ENCODE measurements around the gene SLC8A3.

SLC8A3 gene

GRCh38 chr14:70107309-70107708, 81.4 kb downstream of the SLC8A3 start:
- no peaks in the 10 kb centered on the region for H3K79me1 ChIP-seq (ENCODE audit: low read depth, low read length)
- H3K18ac ChIP-seq (ENCODE audit: low read length) = no peak overlapping the region
- H3K36me3 ChIP-seq (replicated peaks in 1 of 2; ENCODE audit: control insufficient read depth in 2 of 2, insufficient read depth in 2 of 2, low read length in 2 of 2) = no peaks in the 10 kb centered on the region
- no peak overlapping the region for H3K27ac ChIP-seq (replicated peaks; ENCODE audit: low read length)
- no peak overlapping the region for H2BK15ac ChIP-seq (ENCODE audit: low read length)
- no peak overlapping the region for H2BK120ac ChIP-seq (ENCODE audit: low read depth, low read length)
- DNase-seq (ENCODE audit: low spot score) = no peak
- H2BK12ac ChIP-seq (ENCODE audit: low read length) = no peak overlapping the region
- no peak overlapping the region for H3K9ac ChIP-seq (ENCODE audit: low read depth, low read length, poor library complexity)
- no peak overlapping the region for H3K14ac ChIP-seq (ENCODE audit: low read length)
- no peak overlapping the region for H4K8ac ChIP-seq (ENCODE audit: low read depth, low read length)
- no peak overlapping the region for H3K4ac ChIP-seq (ENCODE audit: low read length)
- H3K4me1 ChIP-seq (ENCODE audit: control insufficient read depth in 2 of 2, insufficient read depth in 1 of 2, low read depth in 1 of 2, low read length in 2 of 2) = no peaks in the 10 kb centered on the region
- no peaks in the 10 kb centered on the region for H3K27me3 ChIP-seq (ENCODE audit: control insufficient read depth in 3 of 3, insufficient read depth in 3 of 3, low read depth in 1 of 3, low read length in 3 of 3)
- H3K9me3 ChIP-seq (replicated peaks in 1 of 2; ENCODE audit: control insufficient read depth in 2 of 2, insufficient read depth in 1 of 2, low read depth in 1 of 2, low read length in 2 of 2) = no peaks in the 10 kb centered on the region
- H2AK5ac ChIP-seq (ENCODE audit: low read depth, low read length) = no peak overlapping the region
- no peak overlapping the region for H2BK5ac ChIP-seq (ENCODE audit: low read length)
- H3K4me3 ChIP-seq (ENCODE audit: low read length in 2 of 2) = no peak overlapping the region
- H2AFZ ChIP-seq (ENCODE audit: low read length) = no peak overlapping the region
- H4K91ac ChIP-seq (ENCODE audit: low read depth, low read length, poor library complexity) = no peak overlapping the region
- no peak overlapping the region for H3K4me2 ChIP-seq (ENCODE audit: insufficient read depth, low read length, poor library complexity, severe bottlenecking)
- no peak overlapping the region for H3K23ac ChIP-seq (ENCODE audit: low read depth, low read length, poor library complexity)
- no CpG with 5 or more reads among the region's 2 CpGs for WGBS, 2 donors (ENCODE audit: extremely low coverage in 2 of 2, insufficient read length in 2 of 2, insufficient replicate concordance in 1 of 2)

- no peak for DNase-seq (ENCODE audit: low spot score)
- H3K79me1 ChIP-seq (ENCODE audit: low read depth, low read length) = no peaks in the 10 kb centered on the region
- H3K4me2 ChIP-seq (ENCODE audit: insufficient read depth, low read length, poor library complexity, severe bottlenecking) = no peak overlapping the region
- no peak overlapping the region for H2BK15ac ChIP-seq (ENCODE audit: low read length)
- H3K27me3 ChIP-seq (ENCODE audit: control insufficient read depth in 3 of 3, insufficient read depth in 3 of 3, low read depth in 1 of 3, low read length in 3 of 3) = peaks cover 0 to 4% (median 0%) of the 10 kb centered on the region in 3 experiments
- H4K91ac ChIP-seq (ENCODE audit: low read depth, low read length, poor library complexity) = no peak overlapping the region
- no peaks in the 10 kb centered on the region for H3K36me3 ChIP-seq (replicated peaks in 1 of 2; ENCODE audit: control insufficient read depth in 2 of 2, insufficient read depth in 2 of 2, low read length in 2 of 2)
- H3K9ac ChIP-seq (ENCODE audit: low read depth, low read length, poor library complexity) = no peak overlapping the region
- H2AFZ ChIP-seq (ENCODE audit: low read length) = no peak overlapping the region
- H2BK5ac ChIP-seq (ENCODE audit: low read length) = no peak overlapping the region
- no peaks in the 10 kb centered on the region for H3K9me3 ChIP-seq (replicated peaks in 1 of 2; ENCODE audit: control insufficient read depth in 2 of 2, insufficient read depth in 1 of 2, low read depth in 1 of 2, low read length in 2 of 2)
- no peak overlapping the region for H2AK5ac ChIP-seq (ENCODE audit: low read depth, low read length)
- WGBS, 2 donors (ENCODE audit: extremely low coverage in 2 of 2, insufficient read length in 2 of 2, insufficient replicate concordance in 1 of 2) = no CpG with 5 or more reads among the region's 3 CpGs
- no peak overlapping the region for H3K23ac ChIP-seq (ENCODE audit: low read depth, low read length, poor library complexity)
- H2BK12ac ChIP-seq (ENCODE audit: low read length) = no peak overlapping the region
- H3K18ac ChIP-seq (ENCODE audit: low read length) = no peak overlapping the region
- no peak overlapping the region for H2BK120ac ChIP-seq (ENCODE audit: low read depth, low read length)
- H3K4me1 ChIP-seq (ENCODE audit: control insufficient read depth in 2 of 2, insufficient read depth in 1 of 2, low read depth in 1 of 2, low read length in 2 of 2) = no peaks in the 10 kb centered on the region
- H3K14ac ChIP-seq (ENCODE audit: low read length) = no peak overlapping the region
- no peak overlapping the region for H3K4me3 ChIP-seq (ENCODE audit: low read length in 2 of 2)
- no peak overlapping the region for H3K4ac ChIP-seq (ENCODE audit: low read length)
- no peak overlapping the region for H4K8ac ChIP-seq (ENCODE audit: low read depth, low read length)
- no peak overlapping the region for H3K27ac ChIP-seq (replicated peaks; ENCODE audit: low read length)
Observed at GRCh38 chr14:70100071-70100470, 88.7 kb downstream of the SLC8A3 start.

GRCh38 chr14:70098250-70098809, 90.4 kb downstream of the SLC8A3 start:
- no CpG with 5 or more reads among the region's 6 CpGs for WGBS, 2 donors (ENCODE audit: extremely low coverage in 2 of 2, insufficient read length in 2 of 2, insufficient replicate concordance in 1 of 2)
- no peaks in the 10 kb centered on the region for H3K36me3 ChIP-seq (replicated peaks in 1 of 2; ENCODE audit: control insufficient read depth in 2 of 2, insufficient read depth in 2 of 2, low read length in 2 of 2)
- DNase-seq (ENCODE audit: low spot score) = no peak

GRCh38 chr14:70097576-70098249, 91.0 kb downstream of the SLC8A3 start:
- Histone ChIP-seq H3K4me2 (ENCODE audit: insufficient read depth, low read length, poor library complexity, severe bottlenecking) (no peak overlapping the region), H3K4me1 (ENCODE audit: control insufficient read depth in 2 of 2, insufficient read depth in 1 of 2, low read depth in 1 of 2, low read length in 2 of 2) (no peaks in the 10 kb centered on the region), H2BK120ac (ENCODE audit: low read depth, low read length) (no peak overlapping the region), H3K27ac (replicated peaks; ENCODE audit: low read length) (no peak overlapping the region), H3K9ac (ENCODE audit: low read depth, low read length, poor library complexity) (no peak overlapping the region), H2AFZ (ENCODE audit: low read length) (no peak overlapping the region), H3K27me3 (ENCODE audit: control insufficient read depth in 3 of 3, insufficient read depth in 3 of 3, low read depth in 1 of 3, low read length in 3 of 3) (peaks cover 0 to 8% (median 0%) of the 10 kb centered on the region in 3 experiments), H3K79me1 (ENCODE audit: low read depth, low read length) (no peaks in the 10 kb centered on the region), H3K4ac (ENCODE audit: low read length) (no peak overlapping the region), H2BK5ac (ENCODE audit: low read length) (no peak overlapping the region), H3K36me3 (replicated peaks in 1 of 2; ENCODE audit: control insufficient read depth in 2 of 2, insufficient read depth in 2 of 2, low read length in 2 of 2) (no peaks in the 10 kb centered on the region), H3K18ac (ENCODE audit: low read length) (no peak overlapping the region), H3K4me3 (ENCODE audit: low read length in 2 of 2) (no peak overlapping the region), H3K9me3 (replicated peaks in 1 of 2; ENCODE audit: control insufficient read depth in 2 of 2, insufficient read depth in 1 of 2, low read depth in 1 of 2, low read length in 2 of 2) (no peaks in the 10 kb centered on the region), H2BK15ac (ENCODE audit: low read length) (no peak overlapping the region), H2BK12ac (ENCODE audit: low read length) (no peak overlapping the region), H4K91ac (ENCODE audit: low read depth, low read length, poor library complexity) (no peak overlapping the region), H3K23ac (ENCODE audit: low read depth, low read length, poor library complexity) (no peak overlapping the region), H3K14ac (ENCODE audit: low read length) (no peak overlapping the region), H4K8ac (ENCODE audit: low read depth, low read length) (no peak overlapping the region), H2AK5ac (ENCODE audit: low read depth, low read length) (no peak overlapping the region)
- no peak for DNase-seq (ENCODE audit: low spot score)
- WGBS, 2 donors (ENCODE audit: extremely low coverage in 2 of 2, insufficient read length in 2 of 2, insufficient replicate concordance in 1 of 2) = no CpG with 5 or more reads among the region's 1 CpG

More at GRCh38 chr14:70098250-70098809, 90.4 kb downstream of the SLC8A3 start:
- Histone ChIP-seq H3K23ac (ENCODE audit: low read depth, low read length, poor library complexity) (no peak overlapping the region), H2AK5ac (ENCODE audit: low read depth, low read length) (no peak overlapping the region), H2BK120ac (ENCODE audit: low read depth, low read length) (no peak overlapping the region), H3K4me3 (ENCODE audit: low read length in 2 of 2) (no peak overlapping the region), H4K91ac (ENCODE audit: low read depth, low read length, poor library complexity) (no peak overlapping the region), H3K14ac (ENCODE audit: low read length) (no peak overlapping the region), H2BK12ac (ENCODE audit: low read length) (no peak overlapping the region), H3K9ac (ENCODE audit: low read depth, low read length, poor library complexity) (no peak overlapping the region), H2AFZ (ENCODE audit: low read length) (no peak overlapping the region), H3K4ac (ENCODE audit: low read length) (no peak overlapping the region), H3K79me1 (ENCODE audit: low read depth, low read length) (no peaks in the 10 kb centered on the region), H3K27me3 (ENCODE audit: control insufficient read depth in 3 of 3, insufficient read depth in 3 of 3, low read depth in 1 of 3, low read length in 3 of 3) (peaks cover 0 to 5% (median 0%) of the 10 kb centered on the region in 3 experiments), H2BK5ac (ENCODE audit: low read length) (no peak overlapping the region), H3K4me2 (ENCODE audit: insufficient read depth, low read length, poor library complexity, severe bottlenecking) (no peak overlapping the region), H3K18ac (ENCODE audit: low read length) (no peak overlapping the region), H2BK15ac (ENCODE audit: low read length) (no peak overlapping the region), H3K27ac (replicated peaks; ENCODE audit: low read length) (no peak overlapping the region), H3K9me3 (replicated peaks in 1 of 2; ENCODE audit: control insufficient read depth in 2 of 2, insufficient read depth in 1 of 2, low read depth in 1 of 2, low read length in 2 of 2) (no peaks in the 10 kb centered on the region), H3K4me1 (ENCODE audit: control insufficient read depth in 2 of 2, insufficient read depth in 1 of 2, low read depth in 1 of 2, low read length in 2 of 2) (no peaks in the 10 kb centered on the region), H4K8ac (ENCODE audit: low read depth, low read length) (no peak overlapping the region)

All from neuronal stem cell (in vitro differentiated cells).